HG02571 (cell line): ENCODE results near the gene KLHL26.
"Not testable (repeated sequence)": the region's sequence is repeated elsewhere in the genome, so short reads cannot be mapped to it uniquely, and the experiment has no call there.

Experiments
- ATAC-seq: cut with Tn5 transposase; IDR thresholded peaks from one replicate; pipeline ENCODE4 v1.9.1; 2021; ENCODE audit warnings: mild to moderate bottlenecking, moderate library complexity; ENCODE audit not compliant: unreplicated experiment

Gene KLHL26

DNA sequence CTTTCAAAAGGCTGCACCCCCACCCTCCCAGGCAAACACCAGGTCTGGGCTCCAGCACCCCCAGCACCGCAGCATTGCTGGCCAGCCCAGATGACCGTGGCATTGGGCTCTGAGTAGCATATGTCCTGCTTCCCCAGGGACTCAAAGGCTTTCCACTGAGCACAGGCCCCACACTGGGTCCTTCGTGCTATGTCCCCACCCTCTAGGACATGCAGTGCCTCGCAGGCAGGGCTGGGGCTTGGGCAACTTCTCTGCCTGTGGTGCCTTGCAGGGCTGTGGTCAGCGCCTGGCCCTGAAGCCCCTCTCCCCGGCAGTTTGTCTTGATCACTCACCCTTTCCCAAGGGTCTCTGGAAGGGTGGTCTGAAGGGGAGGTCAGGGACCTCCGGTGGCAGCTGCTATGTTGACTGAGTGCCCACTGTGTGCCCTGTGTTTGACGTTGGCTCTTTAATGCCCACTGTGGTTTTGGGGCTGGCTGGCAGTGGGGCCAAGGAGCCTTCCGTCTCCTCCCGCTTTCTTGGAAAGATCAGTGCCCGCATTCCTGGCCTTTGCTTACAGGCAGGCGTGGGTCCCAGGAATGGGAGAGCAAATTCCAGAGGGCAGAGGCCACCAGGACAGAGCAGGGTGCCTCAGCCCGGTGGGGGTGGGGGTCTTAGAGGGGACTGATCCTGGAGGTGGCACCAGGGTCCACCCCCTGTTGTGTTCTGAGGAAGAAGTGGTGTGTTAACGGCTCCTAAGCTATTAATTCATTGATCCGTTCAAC lies 26.3 kb downstream of the KLHL26 start:
- no peak for ATAC-seq

DNA sequence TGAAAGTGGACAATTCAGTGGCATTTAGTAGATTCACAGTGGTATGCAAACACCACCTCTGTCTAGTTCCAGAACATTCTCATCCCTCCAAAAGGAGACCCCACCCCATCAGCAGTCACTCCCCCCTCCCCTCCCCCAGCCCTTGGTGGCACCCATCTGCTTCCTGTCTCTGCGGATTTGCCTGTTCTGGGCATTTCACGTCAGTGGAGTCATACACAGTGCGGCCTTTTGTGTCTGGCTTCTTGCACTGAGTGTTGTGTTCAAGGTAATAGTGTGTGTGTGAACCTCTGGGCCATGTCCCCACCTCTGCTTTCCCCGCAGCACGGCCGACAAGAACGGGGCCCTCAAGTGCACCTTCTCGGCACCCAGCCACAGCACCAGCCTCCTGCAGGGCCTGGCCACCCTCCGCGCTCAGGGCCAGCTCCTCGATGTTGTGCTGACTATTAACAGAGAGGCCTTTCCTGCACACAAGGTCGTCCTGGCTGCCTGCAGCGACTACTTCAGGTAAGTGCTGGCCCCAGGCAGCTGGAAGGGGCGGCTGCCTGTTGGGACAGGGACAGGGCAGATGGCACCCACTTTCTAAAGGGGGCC lies 27.2 kb downstream of the KLHL26 start:
- no peak for ATAC-seq

DNA sequence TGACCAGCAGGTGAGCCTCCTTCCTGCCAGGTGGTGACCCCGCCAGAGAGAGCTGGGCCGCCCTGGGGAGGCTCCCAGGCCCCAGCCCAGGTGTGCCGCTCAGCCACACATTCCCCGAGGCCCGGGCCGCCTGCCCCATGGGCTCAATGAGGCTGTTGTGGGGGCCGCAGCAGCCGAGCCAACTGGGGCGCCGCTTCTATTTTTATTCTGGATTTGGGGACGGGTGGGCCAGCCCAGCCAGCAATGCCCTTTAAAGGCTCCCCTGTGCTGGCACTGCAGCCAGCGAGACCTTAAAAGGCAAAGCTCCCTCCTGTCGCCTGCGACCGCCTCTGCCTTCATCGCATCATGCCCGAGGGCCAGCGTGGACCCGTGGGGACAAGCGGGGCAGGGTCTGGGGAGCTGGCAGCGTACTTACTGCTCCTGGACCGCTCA lies 29.0 kb downstream of the KLHL26 start:
- ATAC-seq: no peak

DNA sequence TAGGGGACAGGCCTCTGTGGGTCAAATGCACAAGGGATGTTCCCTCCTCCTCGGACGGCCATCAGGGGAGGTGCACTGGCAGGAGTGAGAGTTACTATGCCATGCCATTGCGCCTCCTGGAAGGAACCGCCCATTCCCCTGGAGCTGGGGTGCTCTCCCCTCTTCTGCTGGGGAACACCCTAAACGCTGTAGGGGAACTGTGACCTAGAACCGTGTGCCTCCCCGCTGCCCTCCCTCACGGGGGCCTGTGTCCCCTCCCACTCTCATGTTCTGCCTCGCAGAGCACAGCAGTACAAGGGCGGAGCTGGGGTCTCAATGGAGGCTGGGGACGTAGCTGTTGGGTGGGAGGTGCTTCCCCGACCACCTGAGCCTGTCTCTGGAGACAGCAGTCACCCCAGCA lies 29.5 kb downstream of the KLHL26 start:
- no peak for ATAC-seq

- ATAC-seq: no peak
These were observed 30.0 kb downstream of the KLHL26 start for GRCh38 chr19:18666784-18667183.

DNA sequence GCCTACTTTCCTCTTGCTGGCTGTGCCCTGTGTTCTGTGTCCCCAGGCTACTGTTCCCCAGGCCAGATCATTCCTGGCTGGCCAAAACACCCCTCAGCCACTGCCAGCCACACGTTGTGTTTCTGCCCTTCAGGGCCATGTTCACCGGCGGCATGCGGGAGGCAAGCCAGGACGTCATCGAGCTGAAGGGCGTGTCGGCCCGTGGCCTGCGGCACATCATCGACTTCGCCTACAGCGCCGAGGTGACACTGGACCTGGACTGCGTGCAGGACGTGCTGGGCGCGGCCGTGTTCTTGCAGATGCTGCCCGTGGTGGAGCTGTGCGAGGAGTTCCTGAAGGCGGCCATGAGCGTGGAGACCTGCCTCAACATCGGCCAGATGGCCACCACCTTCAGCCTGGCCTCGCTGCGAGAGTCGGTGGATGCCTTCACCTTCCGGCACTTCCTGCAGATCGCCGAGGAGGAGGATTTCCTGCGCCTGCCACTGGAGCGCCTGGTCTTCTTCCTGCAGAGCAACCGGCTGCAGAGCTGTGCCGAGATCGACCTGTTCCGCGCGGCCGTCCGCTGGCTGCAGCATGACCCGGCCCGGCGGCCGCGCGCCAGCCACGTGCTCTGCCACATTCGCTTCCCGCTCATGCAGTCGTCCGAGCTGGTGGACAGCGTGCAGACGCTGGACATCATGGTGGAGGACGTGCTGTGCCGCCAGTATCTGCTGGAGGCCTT lies 30.9 kb downstream of the KLHL26 start:
- no peak for ATAC-seq

DNA sequence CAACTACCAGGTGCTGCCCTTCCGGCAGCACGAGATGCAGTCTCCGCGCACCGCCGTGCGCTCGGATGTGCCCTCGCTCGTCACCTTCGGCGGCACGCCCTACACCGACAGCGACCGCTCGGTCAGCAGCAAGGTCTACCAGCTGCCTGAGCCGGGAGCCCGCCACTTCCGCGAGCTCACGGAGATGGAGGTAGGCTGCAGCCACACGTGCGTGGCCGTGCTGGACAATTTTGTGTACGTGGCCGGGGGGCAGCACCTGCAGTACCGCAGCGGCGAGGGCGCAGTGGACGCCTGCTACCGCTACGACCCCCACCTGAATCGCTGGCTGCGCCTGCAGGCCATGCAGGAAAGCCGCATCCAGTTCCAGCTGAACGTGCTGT lies 31.4 kb downstream of the KLHL26 start:
- no peak for ATAC-seq

DNA sequence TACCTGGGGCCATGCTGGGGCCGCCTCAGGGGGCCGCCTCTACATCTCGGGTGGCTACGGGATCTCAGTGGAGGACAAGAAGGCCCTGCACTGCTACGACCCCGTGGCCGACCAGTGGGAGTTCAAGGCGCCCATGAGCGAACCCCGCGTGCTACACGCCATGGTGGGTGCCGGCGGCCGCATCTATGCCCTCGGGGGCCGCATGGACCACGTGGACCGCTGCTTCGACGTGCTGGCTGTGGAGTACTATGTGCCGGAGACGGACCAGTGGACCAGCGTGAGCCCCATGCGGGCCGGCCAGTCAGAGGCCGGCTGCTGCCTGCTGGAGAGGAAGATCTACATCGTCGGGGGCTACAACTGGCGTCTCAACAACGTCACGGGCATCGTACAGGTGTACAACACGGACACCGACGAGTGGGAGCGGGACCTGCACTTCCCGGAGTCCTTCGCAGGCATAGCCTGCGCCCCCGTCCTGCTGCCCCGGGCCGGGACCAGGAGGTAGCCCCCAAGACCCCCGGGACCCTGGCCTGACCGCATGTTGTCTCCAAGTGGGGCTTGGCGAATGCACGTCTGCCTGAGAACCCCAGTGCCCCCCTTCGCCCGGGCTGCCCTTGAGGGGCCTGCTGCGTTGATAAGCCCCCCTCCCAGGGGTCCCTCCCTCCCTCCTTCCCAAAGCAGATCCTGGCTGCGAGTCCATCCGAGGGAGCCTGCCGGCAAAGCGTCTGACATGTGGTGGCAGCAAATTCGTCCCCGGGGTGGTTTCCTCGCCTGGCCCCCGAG lies 32.1 kb downstream of the KLHL26 start:
- ATAC-seq: no peak

GRCh38 chr19:18669524-18669817 lies 32.6 kb downstream of the KLHL26 start:
- ATAC-seq: no peak

DNA sequence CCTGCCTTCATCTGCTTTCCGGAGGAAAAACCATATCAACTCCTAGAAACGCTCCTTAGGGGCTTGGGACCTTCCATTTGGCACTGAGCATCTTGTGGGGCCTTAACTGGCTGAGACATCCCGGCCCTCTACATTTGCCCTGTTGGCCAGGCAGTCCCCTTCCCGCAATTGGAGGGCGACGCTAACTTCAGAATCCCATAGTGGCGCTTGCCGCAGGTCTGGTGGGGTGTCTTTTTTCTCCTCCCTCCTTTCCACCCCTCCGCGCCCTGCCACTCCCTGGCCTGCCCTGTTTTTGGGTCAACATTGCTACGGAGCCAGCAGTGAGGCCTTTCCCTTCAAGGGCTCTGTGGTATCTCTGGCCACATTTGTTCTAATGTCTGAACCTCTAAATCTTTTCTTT lies 33.1 kb downstream of the KLHL26 start:
- ATAC-seq: no peak

DNA sequence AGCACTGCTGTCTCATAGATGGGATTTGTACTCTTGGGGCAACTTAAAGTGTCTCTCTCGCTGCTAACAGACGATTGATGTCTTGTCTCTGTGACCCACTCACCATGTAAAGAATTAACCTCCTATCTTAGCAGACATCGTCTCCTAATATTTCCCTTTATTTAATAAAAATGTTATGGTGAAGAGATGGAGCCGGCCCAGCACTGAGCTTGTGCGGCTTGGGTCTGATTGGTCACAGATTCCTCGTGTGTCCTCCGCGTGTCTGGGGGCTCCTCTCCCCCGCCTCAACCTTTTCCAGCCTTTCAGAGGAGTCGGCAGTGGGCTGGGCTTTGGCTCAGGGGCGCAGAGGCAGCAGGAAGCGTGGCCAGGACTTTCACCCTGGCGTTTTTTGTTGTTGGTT lies 33.5 kb downstream of the KLHL26 start:
- ATAC-seq: no peak

- ATAC-seq: no peak
These were observed 34.6 kb downstream of the KLHL26 start for GRCh38 chr19:18671303-18672043.

GRCh38 chr19:18672044-18672451 lies 35.2 kb downstream of the KLHL26 start:
- no peak for ATAC-seq

DNA sequence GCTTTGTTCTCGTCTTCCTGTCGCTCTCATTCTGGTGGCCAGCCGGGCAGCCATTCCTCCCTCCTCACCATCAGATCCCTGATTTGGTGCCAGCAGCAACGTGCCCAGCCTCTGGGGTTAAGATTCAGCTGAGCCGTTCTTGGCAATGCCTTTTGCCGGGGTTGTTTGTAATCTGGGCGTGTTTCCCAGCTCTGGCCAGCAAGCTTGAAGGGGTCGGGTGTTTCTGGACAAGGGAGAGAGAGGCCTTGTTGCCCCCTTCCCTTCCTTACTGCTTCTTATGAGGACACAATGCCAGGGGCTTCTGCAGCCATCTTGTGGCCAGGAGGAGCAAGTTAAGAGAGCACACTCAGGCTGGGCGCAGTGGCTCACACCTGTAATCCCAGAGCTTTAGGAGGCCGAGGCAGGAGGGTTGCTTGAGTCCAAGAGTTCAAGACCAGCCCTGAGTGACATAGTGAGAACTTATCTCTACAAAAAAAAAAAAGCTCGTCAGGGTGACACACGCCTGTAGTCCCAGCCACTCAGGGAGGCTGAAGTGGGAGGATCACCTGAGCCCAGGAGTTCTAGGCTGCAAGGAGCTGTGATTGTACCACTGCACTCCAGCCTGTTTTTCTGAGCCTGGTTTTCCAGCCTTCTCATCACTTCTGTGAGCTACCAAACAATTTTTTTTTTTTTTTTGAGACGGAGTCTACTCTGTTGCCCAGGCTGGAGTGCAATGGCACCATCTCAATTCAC lies 35.9 kb downstream of the KLHL26 start:
- ATAC-seq: no peak

GRCh38 chr19:18674616-18675015 lies 37.8 kb downstream of the KLHL26 start:
- no peak for ATAC-seq

- ATAC-seq: no peak
These were observed 39.0 kb downstream of the KLHL26 start for GRCh38 chr19:18675779-18676178.

- ATAC-seq: no peak
These were observed 39.9 kb downstream of the KLHL26 start for GRCh38 chr19:18676692-18677091.

DNA sequence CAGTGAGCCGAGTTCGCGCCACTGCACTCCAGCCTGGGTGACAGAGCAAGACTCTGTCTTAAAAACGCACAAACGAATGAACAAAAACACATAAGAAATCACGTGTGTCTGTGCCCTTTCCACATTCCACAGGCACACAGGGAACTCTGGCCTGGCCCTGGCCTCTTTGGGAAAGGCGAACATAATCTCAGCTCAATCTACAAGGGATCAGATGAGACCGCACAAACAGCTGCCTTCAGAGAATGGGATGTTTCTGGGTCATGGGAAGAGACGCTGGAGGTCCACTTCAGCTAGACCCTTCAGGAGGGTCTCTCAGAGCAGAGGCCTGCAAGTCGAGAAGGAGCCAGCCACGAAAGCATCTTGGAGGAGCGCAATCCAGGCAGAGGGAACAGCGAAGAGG lies 40.3 kb downstream of the KLHL26 start:
- ATAC-seq: no peak

DNA sequence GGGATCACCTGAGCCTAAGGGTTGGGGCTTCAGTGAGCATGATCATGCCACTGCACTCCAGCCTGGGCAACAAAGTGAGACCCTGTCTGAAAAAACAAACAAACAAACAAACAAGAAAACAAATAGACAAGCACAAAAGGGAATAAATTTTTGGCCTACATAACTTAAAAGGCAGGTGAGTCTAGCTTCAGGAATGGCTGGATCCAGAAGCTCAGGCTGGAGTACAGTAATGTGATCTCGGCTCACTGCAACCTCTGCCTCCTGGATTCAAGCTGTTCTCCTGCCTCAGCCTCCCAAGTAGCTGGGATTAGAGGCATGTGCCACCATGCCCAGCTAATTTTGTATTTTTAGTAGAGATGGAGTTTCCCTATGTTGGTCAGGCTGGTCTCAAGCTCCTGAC lies 43.3 kb downstream of the KLHL26 start:
- ATAC-seq: not testable (repeated sequence)

DNA sequence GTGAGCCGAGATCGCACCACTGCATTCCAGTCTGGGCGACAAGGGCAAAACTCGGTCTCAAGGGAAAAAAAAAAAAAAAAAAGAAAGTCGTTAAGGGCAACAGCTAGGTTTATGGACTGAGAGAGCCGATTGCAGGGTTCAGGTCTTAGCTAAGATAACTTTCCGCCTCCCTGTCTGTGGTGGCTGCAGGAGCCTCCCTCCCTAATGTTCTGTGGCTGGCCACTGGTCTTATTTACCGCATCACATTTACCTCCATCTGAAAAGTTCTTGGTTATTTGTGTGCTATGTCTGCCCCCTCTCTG lies 45.9 kb downstream of the KLHL26 start:
- ATAC-seq: no peak
